HepG2 (cell line): ENCODE data around the gene HOXA4. TPM values are rescaled to one million over a fixed set of nuclear protein-coding genes. Genes with fewer than 3 reads are reported as not detected.

Experiments used
- ATF7-NPFF ChIP-seq: sonication (generic); formaldehyde crosslinking; IDR thresholded peaks from 2 replicates; pipeline ENCODE4 v1.8.1; 2023; ENCODE audit warnings: mild to moderate bottlenecking, low read depth, missing genetic modification reagents, moderate library complexity
- BRD4 ChIP-seq: sonication (generic); formaldehyde crosslinking; IDR thresholded peaks from 2 replicates; pipeline ENCODE4 v1.4.0; 2020; ENCODE audit warnings: missing genetic modification reagents
- GABPB1 ChIP-seq: IDR thresholded peaks from 2 replicates; pipeline ENCODE4 v1.6.1; 2016; ENCODE audit warnings: mild to moderate bottlenecking, missing genetic modification reagents, moderate library complexity, missing compliant biosample characterization
- GLI4 ChIP-seq: sonication (generic); formaldehyde crosslinking; IDR thresholded peaks from 2 replicates; pipeline ENCODE4 v1.5.1; 2020; ENCODE audit warnings: missing genetic modification reagents, mild to moderate bottlenecking, moderate library complexity, borderline replicate concordance
- JUND ChIP-seq: sonication (generic); formaldehyde crosslinking; IDR thresholded peaks from 2 replicates; pipeline ENCODE4 v1.8.0; 2022; ENCODE audit warnings: mild to moderate bottlenecking, missing genetic modification reagents
- KAT8 ChIP-seq: IDR thresholded peaks from 2 replicates; pipeline ENCODE4 v1.6.1; 2016; ENCODE audit warnings: missing genetic modification reagents, missing compliant biosample characterization
- KDM3A ChIP-seq: IDR thresholded peaks from 2 replicates; pipeline ENCODE4 v1.6.1; 2018; ENCODE audit warnings: low read depth, missing compliant biosample characterization
- KDM5B ChIP-seq: sonication (generic); formaldehyde crosslinking; IDR thresholded peaks from 2 replicates; pipeline ENCODE4 v1.4.0; 2020; ENCODE audit warnings: missing genetic modification reagents, mild to moderate bottlenecking, borderline replicate concordance
- RAD21 ChIP-seq: fragments of 450-650 bp; formaldehyde crosslinking; IDR thresholded peaks from 2 replicates; pipeline ENCODE4 v1.5.0; 2020; ENCODE audit warnings: mild to moderate bottlenecking
- ZNF619 ChIP-seq: sonication (generic); formaldehyde crosslinking; IDR thresholded peaks from 2 replicates; pipeline ENCODE4 v1.4.0; 2020; ENCODE audit warnings: mild to moderate bottlenecking, missing genetic modification reagents
- ZNF879 ChIP-seq: sonication (generic); formaldehyde crosslinking; IDR thresholded peaks from 2 replicates; pipeline ENCODE4 v1.8.1; 2023; ENCODE audit warnings: missing genetic modification reagents
- polyA plus RNA-seq, 8 experiments: library from polyadenylated mRNA; depleted of rRNA in 3 of 8; stranded (reverse) in 7 of 8; unstranded in 1 of 8; fragments of >200 nt; fragmentation: Illumina TruSeq in 4 of 8; extraction: Trizol in 4 of 8; gene quantifications; 2 replicates each; pipeline versions ENCODE4 v1.2.1 to v1.2.3, GENCODE V29; 2011 to 2016; ENCODE audit warnings: low read depth in 4 of 8, missing spikeins in 1 of 8, mixed read lengths in 1 of 8; ENCODE audit not compliant: insufficient read depth in 1 of 8
- total RNA-seq, 5 experiments: library from RNA; depleted of rRNA; stranded (reverse); fragments of >200 nt; fragmentation: Illumina TruSeq; extraction: Trizol; gene quantifications; 2 replicates each; pipeline ENCODE4 v1.2.3, GENCODE V29; 2016; ENCODE audit warnings: low read depth in 1 of 5
- TF ChIP-seq, protein P1 (sequence below): sonication (generic); formaldehyde crosslinking; IDR thresholded peaks from 2 replicates; pipeline ENCODE4 v1.4.0; 2020; ENCODE audit warnings: missing genetic modification reagents, borderline replicate concordance
- TF ChIP-seq, protein P2 (sequence below): sonication (generic); formaldehyde crosslinking; IDR thresholded peaks from 2 replicates; pipeline ENCODE4 v1.4.0; 2020; ENCODE audit warnings: missing genetic modification reagents
- TF ChIP-seq, protein P3 (sequence below): sonication (generic); formaldehyde crosslinking; conservative IDR thresholded peaks from 2 replicates; pipeline ENCODE4 v1.4.0; 2020; ENCODE audit warnings: missing genetic modification reagents
- TF ChIP-seq, protein P4 (sequence below): sonication (generic); formaldehyde crosslinking; IDR thresholded peaks from 2 replicates; pipeline ENCODE4 v1.8.0; 2022; ENCODE audit warnings: missing genetic modification reagents, mild to moderate bottlenecking, borderline replicate concordance
- TF ChIP-seq, protein P5 (sequence below): sonication (generic); formaldehyde crosslinking; IDR thresholded peaks from 2 replicates; pipeline ENCODE4 v1.8.1; 2023; ENCODE audit warnings: mild to moderate bottlenecking, missing genetic modification reagents
- TF ChIP-seq, protein P6 (sequence below): sonication (generic); formaldehyde crosslinking; IDR thresholded peaks from 2 replicates; pipeline ENCODE4 v1.5.1; 2020; ENCODE audit warnings: missing genetic modification reagents, mild to moderate bottlenecking, borderline replicate concordance

Gene HOXA4
- total and polyA plus RNA-seq, 2 of the 13 experiments (the other 11 are each of a cell fraction or from before 2014, with no cell fraction given): 2.4 to 5.4 TPM

DNA sequence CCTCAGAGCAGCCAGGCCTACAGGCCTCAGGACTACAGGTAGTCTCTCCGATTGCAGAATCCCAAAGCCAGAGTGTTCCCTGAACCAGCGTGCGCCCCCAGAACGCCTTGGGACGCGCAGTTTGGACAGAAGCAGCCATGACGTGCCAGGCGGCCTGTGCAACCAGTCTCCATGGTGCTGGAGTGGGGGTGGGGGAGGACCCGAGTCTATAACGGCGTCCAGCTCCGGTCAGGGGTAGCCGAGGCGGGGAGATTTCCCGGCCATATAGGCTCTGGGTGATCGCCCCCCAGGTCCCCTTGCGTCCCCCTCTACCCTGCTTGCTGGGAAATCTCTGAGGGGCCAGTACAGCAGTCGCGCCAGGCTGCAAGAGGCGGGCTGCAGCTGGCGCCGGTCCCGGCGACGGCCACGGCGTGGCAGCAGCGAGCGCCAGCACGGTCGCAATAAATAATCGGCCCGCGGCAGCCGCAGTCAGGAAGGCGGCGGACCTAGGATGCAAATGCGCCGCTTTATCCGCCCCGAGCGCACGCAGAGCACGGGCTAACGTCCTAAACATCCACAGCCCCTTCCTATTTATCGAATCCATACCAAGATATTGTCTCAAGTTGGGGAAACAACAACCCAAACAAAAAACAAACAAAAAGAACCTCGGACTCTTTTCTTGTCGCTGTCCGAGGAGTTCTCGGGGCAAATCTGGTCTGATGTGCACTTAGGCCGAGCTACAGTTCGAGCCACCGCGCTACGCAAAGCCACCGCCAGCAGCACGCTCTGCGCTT, 20.2 kb upstream of the HOXA4 start (continued):
- TF ChIP-seq ZNF879 (CRISPR knock-in tag) (peak; percentile 74; the same call in 1 of the 2 replicates), KDM5B (CRISPR knock-in tag) (peak; percentile 82; the same call in 1 of the 2 replicates), RAD21 (CRISPR knock-in tag) (peak; percentile 74), GABPB1 (CRISPR knock-in tag) (peak; percentile 59), GLI4 (no peak), JUND (0 out of 2 replicates have a peak, but pooled peaks have one; percentile 12), KDM3A (CRISPR knock-in tag) (peak; percentile 48; the same call in 1 of the 2 replicates), ZNF619 (no peak), BRD4 (CRISPR knock-in tag) (peak; percentile 38; the same call in 1 of the 2 replicates), ATF7-NPFF (CRISPR knock-in tag) (peak; percentile 61; the same call in 1 of the 2 replicates), KAT8 (CRISPR knock-in tag) (0 out of 2 replicates have a peak, but pooled peaks have one; percentile 22)
- TF ChIP-seq, protein P1, sequence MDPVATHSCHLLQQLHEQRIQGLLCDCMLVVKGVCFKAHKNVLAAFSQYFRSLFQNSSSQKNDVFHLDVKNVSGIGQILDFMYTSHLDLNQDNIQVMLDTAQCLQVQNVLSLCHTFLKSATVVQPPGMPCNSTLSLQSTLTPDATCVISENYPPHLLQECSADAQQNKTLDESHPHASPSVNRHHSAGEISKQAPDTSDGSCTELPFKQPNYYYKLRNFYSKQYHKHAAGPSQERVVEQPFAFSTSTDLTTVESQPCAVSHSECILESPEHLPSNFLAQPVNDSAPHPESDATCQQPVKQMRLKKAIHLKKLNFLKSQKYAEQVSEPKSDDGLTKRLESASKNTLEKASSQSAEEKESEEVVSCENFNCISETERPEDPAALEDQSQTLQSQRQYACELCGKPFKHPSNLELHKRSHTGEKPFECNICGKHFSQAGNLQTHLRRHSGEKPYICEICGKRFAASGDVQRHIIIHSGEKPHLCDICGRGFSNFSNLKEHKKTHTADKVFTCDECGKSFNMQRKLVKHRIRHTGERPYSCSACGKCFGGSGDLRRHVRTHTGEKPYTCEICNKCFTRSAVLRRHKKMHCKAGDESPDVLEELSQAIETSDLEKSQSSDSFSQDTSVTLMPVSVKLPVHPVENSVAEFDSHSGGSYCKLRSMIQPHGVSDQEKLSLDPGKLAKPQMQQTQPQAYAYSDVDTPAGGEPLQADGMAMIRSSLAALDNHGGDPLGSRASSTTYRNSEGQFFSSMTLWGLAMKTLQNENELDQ (CRISPR knock-in tag): no peak
- TF ChIP-seq, protein P2, sequence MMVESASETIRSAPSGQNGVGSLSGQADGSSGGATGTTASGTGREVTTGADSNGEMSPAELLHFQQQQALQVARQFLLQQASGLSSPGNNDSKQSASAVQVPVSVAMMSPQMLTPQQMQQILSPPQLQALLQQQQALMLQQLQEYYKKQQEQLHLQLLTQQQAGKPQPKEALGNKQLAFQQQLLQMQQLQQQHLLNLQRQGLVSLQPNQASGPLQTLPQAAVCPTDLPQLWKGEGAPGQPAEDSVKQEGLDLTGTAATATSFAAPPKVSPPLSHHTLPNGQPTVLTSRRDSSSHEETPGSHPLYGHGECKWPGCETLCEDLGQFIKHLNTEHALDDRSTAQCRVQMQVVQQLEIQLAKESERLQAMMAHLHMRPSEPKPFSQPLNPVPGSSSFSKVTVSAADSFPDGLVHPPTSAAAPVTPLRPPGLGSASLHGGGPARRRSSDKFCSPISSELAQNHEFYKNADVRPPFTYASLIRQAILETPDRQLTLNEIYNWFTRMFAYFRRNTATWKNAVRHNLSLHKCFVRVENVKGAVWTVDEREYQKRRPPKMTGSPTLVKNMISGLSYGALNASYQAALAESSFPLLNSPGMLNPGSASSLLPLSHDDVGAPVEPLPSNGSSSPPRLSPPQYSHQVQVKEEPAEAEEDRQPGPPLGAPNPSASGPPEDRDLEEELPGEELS: peak; percentile 34; the same call in 1 of the 2 replicates
- TF ChIP-seq, protein P3, sequence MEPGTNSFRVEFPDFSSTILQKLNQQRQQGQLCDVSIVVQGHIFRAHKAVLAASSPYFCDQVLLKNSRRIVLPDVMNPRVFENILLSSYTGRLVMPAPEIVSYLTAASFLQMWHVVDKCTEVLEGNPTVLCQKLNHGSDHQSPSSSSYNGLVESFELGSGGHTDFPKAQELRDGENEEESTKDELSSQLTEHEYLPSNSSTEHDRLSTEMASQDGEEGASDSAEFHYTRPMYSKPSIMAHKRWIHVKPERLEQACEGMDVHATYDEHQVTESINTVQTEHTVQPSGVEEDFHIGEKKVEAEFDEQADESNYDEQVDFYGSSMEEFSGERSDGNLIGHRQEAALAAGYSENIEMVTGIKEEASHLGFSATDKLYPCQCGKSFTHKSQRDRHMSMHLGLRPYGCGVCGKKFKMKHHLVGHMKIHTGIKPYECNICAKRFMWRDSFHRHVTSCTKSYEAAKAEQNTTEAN: 0 out of 2 replicates have a peak, but pooled peaks have one; percentile 25
- TF ChIP-seq, protein P4, sequence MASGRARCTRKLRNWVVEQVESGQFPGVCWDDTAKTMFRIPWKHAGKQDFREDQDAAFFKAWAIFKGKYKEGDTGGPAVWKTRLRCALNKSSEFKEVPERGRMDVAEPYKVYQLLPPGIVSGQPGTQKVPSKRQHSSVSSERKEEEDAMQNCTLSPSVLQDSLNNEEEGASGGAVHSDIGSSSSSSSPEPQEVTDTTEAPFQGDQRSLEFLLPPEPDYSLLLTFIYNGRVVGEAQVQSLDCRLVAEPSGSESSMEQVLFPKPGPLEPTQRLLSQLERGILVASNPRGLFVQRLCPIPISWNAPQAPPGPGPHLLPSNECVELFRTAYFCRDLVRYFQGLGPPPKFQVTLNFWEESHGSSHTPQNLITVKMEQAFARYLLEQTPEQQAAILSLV (CRISPR knock-in tag): peak; percentile 82
- TF ChIP-seq, protein P5, sequence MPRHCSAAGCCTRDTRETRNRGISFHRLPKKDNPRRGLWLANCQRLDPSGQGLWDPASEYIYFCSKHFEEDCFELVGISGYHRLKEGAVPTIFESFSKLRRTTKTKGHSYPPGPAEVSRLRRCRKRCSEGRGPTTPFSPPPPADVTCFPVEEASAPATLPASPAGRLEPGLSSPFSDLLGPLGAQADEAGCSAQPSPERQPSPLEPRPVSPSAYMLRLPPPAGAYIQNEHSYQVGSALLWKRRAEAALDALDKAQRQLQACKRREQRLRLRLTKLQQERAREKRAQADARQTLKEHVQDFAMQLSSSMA: 0 out of 2 replicates have a peak, but pooled peaks have one; percentile 43
- TF ChIP-seq, protein P6, sequence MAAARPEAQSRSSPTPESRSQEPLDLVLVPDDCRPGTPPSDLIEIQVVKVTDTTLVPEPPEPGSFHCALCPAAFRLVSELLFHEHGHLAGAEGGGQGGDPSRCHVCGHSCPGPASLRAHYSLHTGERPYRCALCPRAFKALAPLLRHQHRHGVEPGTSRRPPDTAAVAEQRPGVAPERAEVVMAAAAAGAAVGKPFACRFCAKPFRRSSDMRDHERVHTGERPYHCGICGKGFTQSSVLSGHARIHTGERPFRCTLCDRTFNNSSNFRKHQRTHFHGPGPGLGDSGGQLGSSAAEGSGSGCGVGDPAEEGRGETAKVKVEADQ: peak; percentile 69; the same call in 1 of the 2 replicates
